Limb (tissue), 2 donors: ENCODE data around the gene MON1B.
"Not testable (repeated sequence)": the region's sequence is repeated elsewhere in the genome, so short reads cannot be mapped to it uniquely, and the experiment has no call there.

Experiments used
- DNase-seq, 2 donors: peaks; one replicate each; pipeline ENCODE4 v3.0.0-alpha.2; 2016; ENCODE audit errors: extremely low spot score in 2 of 2

Gene MON1B

GRCh38 chr16:77242471-77242870 is 51.5 kb downstream of the MON1B start:
- DNase-seq: not testable (repeated sequence)

GRCh38 chr16:77246150-77246549 is 55.2 kb downstream of the MON1B start:
- DNase-seq: no peak

- no peak for DNase-seq
Observed at GRCh38 chr16:77250400-77250799, 59.4 kb downstream of the MON1B start.
